ENCODE results near the gene PANK1.

GRCh38 chr10:89592539-89592938, 52.5 kb downstream of the PANK1 start:
- TF ChIP-seq, protein P1, sequence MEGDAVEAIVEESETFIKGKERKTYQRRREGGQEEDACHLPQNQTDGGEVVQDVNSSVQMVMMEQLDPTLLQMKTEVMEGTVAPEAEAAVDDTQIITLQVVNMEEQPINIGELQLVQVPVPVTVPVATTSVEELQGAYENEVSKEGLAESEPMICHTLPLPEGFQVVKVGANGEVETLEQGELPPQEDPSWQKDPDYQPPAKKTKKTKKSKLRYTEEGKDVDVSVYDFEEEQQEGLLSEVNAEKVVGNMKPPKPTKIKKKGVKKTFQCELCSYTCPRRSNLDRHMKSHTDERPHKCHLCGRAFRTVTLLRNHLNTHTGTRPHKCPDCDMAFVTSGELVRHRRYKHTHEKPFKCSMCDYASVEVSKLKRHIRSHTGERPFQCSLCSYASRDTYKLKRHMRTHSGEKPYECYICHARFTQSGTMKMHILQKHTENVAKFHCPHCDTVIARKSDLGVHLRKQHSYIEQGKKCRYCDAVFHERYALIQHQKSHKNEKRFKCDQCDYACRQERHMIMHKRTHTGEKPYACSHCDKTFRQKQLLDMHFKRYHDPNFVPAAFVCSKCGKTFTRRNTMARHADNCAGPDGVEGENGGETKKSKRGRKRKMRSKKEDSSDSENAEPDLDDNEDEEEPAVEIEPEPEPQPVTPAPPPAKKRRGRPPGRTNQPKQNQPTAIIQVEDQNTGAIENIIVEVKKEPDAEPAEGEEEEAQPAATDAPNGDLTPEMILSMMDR (IDR thresholded peaks at IDR 0.05; ENCODE audit: low read length) = no peak
- TF ChIP-seq EZH2 (IDR thresholded peaks at IDR 0.05; ENCODE audit: borderline replicate concordance, low read length) = no peak

Data from OCI-LY1 (cell line).